IPS-NIHi7 (cell line): ENCODE results near the gene SLC23A3.
A peak's percentile ranks its signal among the peaks of the same experiment; 100 is the strongest.
"Not testable (repeated sequence)": the region's sequence is repeated elsewhere in the genome, so short reads cannot be mapped to it uniquely, and the experiment has no call there.

ENCODE experiments used
- DNase-seq: peaks from one replicate; pipeline ENCODE4 v3.0.0; 2012; ENCODE audit warnings: mixed read lengths; ENCODE audit errors: extremely low spot score

The SLC23A3 gene

GRCh38 chr2:219204425-219205164 lies 34.8 kb upstream of the SLC23A3 start:
- DNase-seq: no peak

- DNase-seq: not testable (repeated sequence)
These were observed 31.5 kb upstream of the SLC23A3 start for GRCh38 chr2:219201331-219201730.

GRCh38 chr2:219200502-219201326 lies 30.9 kb upstream of the SLC23A3 start:
- not testable (repeated sequence) for DNase-seq

- no peak for DNase-seq
These were observed 29.8 kb upstream of the SLC23A3 start for GRCh38 chr2:219199470-219200211.

- DNase-seq: no peak
These were observed 29.1 kb upstream of the SLC23A3 start for GRCh38 chr2:219198974-219199373.

GRCh38 chr2:219197388-219197787 lies 27.6 kb upstream of the SLC23A3 start:
- DNase-seq: no peak

- no peak for DNase-seq
These were observed 17.1 kb upstream of the SLC23A3 start for GRCh38 chr2:219186754-219187456.

- DNase-seq: no peak
These were observed 14.3 kb upstream of the SLC23A3 start for GRCh38 chr2:219184121-219184520.

GRCh38 chr2:219183151-219183772 lies 13.4 kb upstream of the SLC23A3 start:
- DNase-seq: no peak

- DNase-seq: no peak
These were observed 12.7 kb upstream of the SLC23A3 start for GRCh38 chr2:219182331-219183150.

- DNase-seq: no peak
These were observed 11.7 kb upstream of the SLC23A3 start for GRCh38 chr2:219181531-219181930.

- DNase-seq: no peak
These were observed 11.1 kb upstream of the SLC23A3 start for GRCh38 chr2:219180961-219181360.

GRCh38 chr2:219179601-219180465 lies 10.0 kb upstream of the SLC23A3 start:
- no peak for DNase-seq

- DNase-seq: peak; percentile 61
These were observed 8.7 kb upstream of the SLC23A3 start for GRCh38 chr2:219178377-219179175.

- DNase-seq: peak; percentile 97
These were observed 7.9 kb upstream of the SLC23A3 start, which contains the start of gene RETREG2 for GRCh38 chr2:219177552-219178376. RETREG2 (plus strand) TSS chr2:219178275; CDS start chr2:219178353, 78 bp downstream.

GRCh38 chr2:219176818-219177551 lies 7.2 kb upstream of the SLC23A3 start, which contains the start of gene CNPPD1:
CNPPD1 (minus strand) TSS chr2:219176925; CDS start chr2:219176828, 97 bp downstream.
- DNase-seq: peak; percentile 81
